ENCODE data around the gene NCKAP5. TPM values are rescaled to one million over a fixed set of nuclear protein-coding genes. Genes with fewer than 3 reads are reported as not detected.

NCKAP5 gene
- total RNA-seq, 1 experiment from 2014 or later, result not detected

- H3K27me3 ChIP-seq, result no peaks in the 10 kb centered on the region
- H3K9me3 ChIP-seq (replicated peaks), result no peaks in the 10 kb centered on the region
- no peaks in the 10 kb centered on the region for H3K36me3 ChIP-seq
- no peak overlapping the region for H3K4me3 ChIP-seq
- H3K4me1 ChIP-seq, result no peaks in the 10 kb centered on the region
- DNase-seq, result no peak
- H3K27ac ChIP-seq, result no peak overlapping the region
Observed at GRCh38 chr2:132738223-132738622, 830.0 kb downstream of the NCKAP5 start.

GRCh38 chr2:132736059-132736458, 832.2 kb downstream of the NCKAP5 start:
- no peaks in the 10 kb centered on the region for H3K27me3 ChIP-seq
- DNase-seq, result no peak
- no peak overlapping the region for H3K4me3 ChIP-seq
- H3K36me3 ChIP-seq, result no peaks in the 10 kb centered on the region
- H3K4me1 ChIP-seq, result no peaks in the 10 kb centered on the region
- no peak overlapping the region for H3K27ac ChIP-seq
- no peaks in the 10 kb centered on the region for H3K9me3 ChIP-seq (replicated peaks)

GRCh38 chr2:132734961-132735360, 833.3 kb downstream of the NCKAP5 start:
- Histone ChIP-seq H3K9me3 (replicated peaks) (no peaks in the 10 kb centered on the region), H3K4me1 (no peaks in the 10 kb centered on the region), H3K27ac (no peak overlapping the region), H3K36me3 (no peaks in the 10 kb centered on the region), H3K27me3 (no peaks in the 10 kb centered on the region), H3K4me3 (no peak overlapping the region)
- DNase-seq, result no peak

GRCh38 chr2:132733094-132733493, 835.2 kb downstream of the NCKAP5 start:
- 0 out of 2 replicates have a peak, but pooled peaks cover 2% of the 10 kb centered on the region for H3K27me3 ChIP-seq
- DNase-seq, result no peak
- H3K4me1 ChIP-seq, result no peaks in the 10 kb centered on the region
- H3K27ac ChIP-seq, result no peak overlapping the region
- H3K4me3 ChIP-seq, result no peak overlapping the region
- H3K9me3 ChIP-seq (replicated peaks), result no peaks in the 10 kb centered on the region
- H3K36me3 ChIP-seq, result no peaks in the 10 kb centered on the region

GRCh38 chr2:132732694-132733093, 835.6 kb downstream of the NCKAP5 start:
- Histone ChIP-seq H3K27ac (no peak overlapping the region), H3K4me3 (no peak overlapping the region), H3K27me3 (0 out of 2 replicates have a peak, but pooled peaks cover 2% of the 10 kb centered on the region), H3K4me1 (no peaks in the 10 kb centered on the region), H3K9me3 (replicated peaks) (no peaks in the 10 kb centered on the region), H3K36me3 (no peaks in the 10 kb centered on the region)
- no peak for DNase-seq

- no peak overlapping the region for H3K4me3 ChIP-seq
- H3K27ac ChIP-seq, result no peak overlapping the region
- no peaks in the 10 kb centered on the region for H3K9me3 ChIP-seq (replicated peaks)
- DNase-seq, result no peak
- no peaks in the 10 kb centered on the region for H3K4me1 ChIP-seq
- 0 out of 2 replicates have a peak, but pooled peaks cover 2% of the 10 kb centered on the region for H3K27me3 ChIP-seq
- no peaks in the 10 kb centered on the region for H3K36me3 ChIP-seq
Observed at GRCh38 chr2:132731441-132731840, 836.8 kb downstream of the NCKAP5 start.

DNA sequence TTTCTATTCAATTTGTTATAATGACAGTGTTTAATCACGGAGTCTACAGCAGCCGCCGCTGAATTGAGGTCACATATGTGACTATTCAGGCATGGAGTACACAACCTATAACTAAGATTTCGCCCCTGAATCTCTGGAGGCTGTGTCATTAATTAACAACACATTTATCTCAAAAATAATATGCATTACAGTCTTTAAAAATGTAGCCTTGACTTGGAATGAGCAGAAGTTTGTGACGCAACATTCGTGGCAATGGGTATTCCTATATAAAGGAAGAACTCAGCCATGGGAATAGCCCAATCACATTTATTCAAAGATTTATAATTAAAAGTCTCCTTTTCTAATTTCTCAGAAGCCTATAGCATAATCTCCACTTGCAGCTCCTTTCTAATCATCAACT, 837.7 kb downstream of the NCKAP5 start:
- H3K4me3 ChIP-seq, result no peak overlapping the region
- H3K27ac ChIP-seq, result no peak overlapping the region
- no peak for DNase-seq
- no peaks in the 10 kb centered on the region for H3K9me3 ChIP-seq (replicated peaks)
- no peaks in the 10 kb centered on the region for H3K36me3 ChIP-seq
- peaks cover 2% of the 10 kb centered on the region; the same call in 1 of the 2 replicates for H3K27me3 ChIP-seq
- no peaks in the 10 kb centered on the region for H3K4me1 ChIP-seq

GRCh38 chr2:132729522-132729921, 838.7 kb downstream of the NCKAP5 start:
- no peak for DNase-seq
- Histone ChIP-seq H3K9me3 (replicated peaks) (no peaks in the 10 kb centered on the region), H3K4me3 (no peak overlapping the region), H3K27ac (no peak overlapping the region), H3K36me3 (no peaks in the 10 kb centered on the region), H3K27me3 (peaks cover 2% of the 10 kb centered on the region; the same call in 1 of the 2 replicates), H3K4me1 (no peaks in the 10 kb centered on the region)

DNA sequence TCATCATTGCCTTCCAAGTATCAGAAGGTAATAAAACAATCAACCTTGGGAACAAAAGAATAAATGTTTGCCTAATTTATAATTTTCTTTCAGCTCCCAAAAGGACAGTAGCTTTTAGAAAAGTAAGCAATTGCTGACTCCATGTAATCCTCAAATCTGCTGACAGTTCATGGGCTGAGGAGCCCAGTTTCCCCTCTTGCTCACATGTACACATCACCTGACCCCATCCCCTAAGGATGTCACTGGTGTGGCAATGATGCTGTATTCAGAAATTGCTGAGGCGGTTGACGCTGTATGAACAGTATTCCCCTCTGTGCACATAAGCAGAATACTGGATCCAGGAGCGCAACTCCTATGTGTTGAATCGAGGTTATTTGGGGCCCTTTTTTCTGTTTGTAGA, 842.1 kb downstream of the NCKAP5 start:
- H3K36me3 ChIP-seq, result no peaks in the 10 kb centered on the region
- H3K27me3 ChIP-seq, result peaks cover 2% of the 10 kb centered on the region; the same call in 1 of the 2 replicates
- H3K9me3 ChIP-seq (replicated peaks), result no peaks in the 10 kb centered on the region
- no peak overlapping the region for H3K27ac ChIP-seq
- H3K4me1 ChIP-seq, result no peaks in the 10 kb centered on the region
- H3K4me3 ChIP-seq, result no peak overlapping the region
- DNase-seq, result no peak

DNA sequence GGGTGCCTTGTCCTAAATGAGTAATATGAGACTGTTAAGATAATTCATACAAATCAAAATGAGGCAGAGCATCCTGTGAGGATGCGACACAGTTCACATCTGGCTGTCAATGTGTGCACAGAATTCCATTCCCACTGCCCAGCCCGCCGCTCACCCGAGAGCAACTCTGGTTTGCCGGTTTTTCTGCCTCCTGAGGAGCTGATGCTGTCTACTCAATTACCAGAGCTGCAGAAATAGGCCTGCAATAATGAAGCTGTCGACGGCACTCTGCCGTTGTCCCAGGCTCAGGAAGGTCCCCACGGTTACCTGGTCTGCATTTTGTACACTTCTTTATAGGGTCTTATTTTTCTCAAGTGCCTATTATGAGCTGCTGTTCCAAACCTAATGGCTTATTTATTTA, 842.5 kb downstream of the NCKAP5 start:
- Histone ChIP-seq H3K9me3 (replicated peaks) (no peaks in the 10 kb centered on the region), H3K36me3 (no peaks in the 10 kb centered on the region), H3K4me3 (no peak overlapping the region), H3K27me3 (peaks cover 2% of the 10 kb centered on the region; the same call in 1 of the 2 replicates), H3K4me1 (no peaks in the 10 kb centered on the region), H3K27ac (no peak overlapping the region)
- no peak for DNase-seq

GRCh38 chr2:132725148-132725547, 843.1 kb downstream of the NCKAP5 start:
- no peak for DNase-seq
- H3K9me3 ChIP-seq (replicated peaks), result no peaks in the 10 kb centered on the region
- H3K27ac ChIP-seq, result no peak overlapping the region
- H3K36me3 ChIP-seq, result no peaks in the 10 kb centered on the region
- H3K4me1 ChIP-seq, result no peaks in the 10 kb centered on the region
- peaks cover 2% of the 10 kb centered on the region; the same call in 1 of the 2 replicates for H3K27me3 ChIP-seq
- no peak overlapping the region for H3K4me3 ChIP-seq

- no peaks in the 10 kb centered on the region for H3K4me1 ChIP-seq
- DNase-seq, result no peak
Observed at GRCh38 chr2:132721938-132722337, 846.3 kb downstream of the NCKAP5 start.

DNA sequence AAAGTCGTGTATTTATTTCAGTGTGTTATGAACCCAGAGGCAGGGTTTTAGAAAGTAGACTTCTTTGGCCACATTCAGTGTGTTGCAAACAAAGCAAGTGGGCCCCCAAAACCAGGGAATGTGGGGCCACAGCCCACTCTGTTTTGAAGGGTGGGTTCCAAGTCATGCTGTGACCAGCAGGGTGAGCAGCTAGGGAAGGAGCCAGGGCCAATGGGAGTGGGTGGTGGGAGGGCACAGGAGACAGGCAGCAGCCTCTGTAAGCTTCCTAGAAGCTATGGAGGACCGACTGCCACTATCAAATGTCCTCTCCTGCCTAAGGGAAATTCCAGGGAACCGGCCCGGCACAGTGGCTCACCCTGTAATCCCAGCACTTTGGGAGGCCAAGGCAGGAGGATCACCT, 847.9 kb downstream of the NCKAP5 start:
- Histone ChIP-seq H3K27me3 (no peaks in the 10 kb centered on the region; the same call in 1 of the 2 replicates), H3K27ac (no peak overlapping the region), H3K36me3 (no peaks in the 10 kb centered on the region), H3K4me3 (no peak overlapping the region), H3K9me3 (replicated peaks) (no peaks in the 10 kb centered on the region), H3K4me1 (no peaks in the 10 kb centered on the region)
- DNase-seq, result no peak

More at GRCh38 chr2:132721938-132722337, 846.3 kb downstream of the NCKAP5 start:
- H3K27me3 ChIP-seq, result no peaks in the 10 kb centered on the region; the same call in 1 of the 2 replicates
- no peaks in the 10 kb centered on the region for H3K36me3 ChIP-seq
- H3K4me3 ChIP-seq, result no peak overlapping the region
- no peaks in the 10 kb centered on the region for H3K9me3 ChIP-seq (replicated peaks)
- no peak overlapping the region for H3K27ac ChIP-seq

GRCh38 chr2:132719480-132719879, 848.8 kb downstream of the NCKAP5 start:
- Histone ChIP-seq H3K27ac (no peak overlapping the region), H3K9me3 (replicated peaks) (no peaks in the 10 kb centered on the region), H3K4me3 (no peak overlapping the region), H3K36me3 (no peaks in the 10 kb centered on the region), H3K4me1 (no peaks in the 10 kb centered on the region), H3K27me3 (no peaks in the 10 kb centered on the region)
- DNase-seq, result no peak

GRCh38 chr2:132716954-132717353, 851.3 kb downstream of the NCKAP5 start:
- no peaks in the 10 kb centered on the region for H3K4me1 ChIP-seq
- no peaks in the 10 kb centered on the region for H3K9me3 ChIP-seq (replicated peaks)
- no peaks in the 10 kb centered on the region for H3K27me3 ChIP-seq
- no peak for DNase-seq
- no peak overlapping the region for H3K27ac ChIP-seq
- no peaks in the 10 kb centered on the region for H3K36me3 ChIP-seq
- H3K4me3 ChIP-seq, result no peak overlapping the region

All from SJCRH30 (cell line).